ENCODE measurements around the gene AAK1. TPM values are rescaled to one million over a fixed set of nuclear protein-coding genes. Genes with fewer than 3 reads are reported as not detected.
A peak's percentile ranks its signal among the peaks of the same experiment; 100 is the strongest.

The AAK1 gene
- total and polyA plus RNA-seq, 2 of the 13 experiments (the other 11 are each of a cell fraction or from before 2014, with no cell fraction given) = 9.8 to 10.3 TPM

DNA sequence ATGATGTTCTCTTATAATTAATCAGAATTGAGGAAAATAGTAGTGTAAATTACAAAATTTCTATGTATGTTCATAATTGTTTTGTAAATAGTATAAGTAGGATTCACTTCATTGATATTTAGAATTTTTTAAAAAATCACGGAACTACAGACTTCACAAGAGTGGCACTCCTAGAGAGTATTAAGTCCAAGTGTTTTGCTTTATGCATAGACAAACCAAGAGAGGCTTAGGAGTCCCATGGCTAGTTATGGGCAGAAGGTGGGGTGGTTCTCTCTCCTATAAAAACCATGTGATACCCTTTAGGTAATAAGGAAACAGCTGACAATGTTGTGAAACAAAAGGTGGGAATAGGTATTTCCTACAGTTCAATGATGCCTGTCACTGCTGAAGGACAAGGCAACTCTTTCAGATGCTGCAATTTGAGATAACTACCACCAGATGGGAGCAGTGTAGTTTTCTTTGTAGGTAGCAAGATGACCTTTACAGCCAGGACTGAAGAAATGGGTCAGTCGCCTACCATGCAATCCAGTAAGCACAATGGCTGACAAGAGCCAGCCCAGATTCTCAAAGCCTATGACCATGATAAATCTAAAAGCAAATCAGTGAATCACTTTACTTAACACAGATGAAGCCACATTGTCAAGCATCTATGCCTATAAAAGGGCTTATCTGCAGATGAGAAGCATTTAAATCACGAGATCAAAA lies 83.9 kb downstream of the AAK1 start (continued):
- TF ChIP-seq ZBTB33 (CRISPR knock-in tag; IDR thresholded peaks at IDR 0.05) = peak; percentile 61; the same call in 1 of the 2 replicates
- TF ChIP-seq CEBPG (CRISPR knock-in tag; IDR thresholded peaks at IDR 0.05) = peak; percentile 71; the same call in 1 of the 2 replicates
- TF ChIP-seq ERF (CRISPR knock-in tag; IDR thresholded peaks at IDR 0.05) = peak; percentile 42; the same call in 1 of the 2 replicates
- no peak for TF ChIP-seq ZNF337 (CRISPR knock-in tag; IDR thresholded peaks at IDR 0.05; ENCODE audit: borderline replicate concordance, low read depth)
- TF ChIP-seq ZZZ3 (CRISPR knock-in tag; IDR thresholded peaks at IDR 0.05; ENCODE audit: borderline replicate concordance) = no peak
- TF ChIP-seq ZNF24 (IDR thresholded peaks at IDR 0.05) = 0 out of 2 replicates have a peak, but pooled peaks have one; percentile 44
- TF ChIP-seq SMAD3 (CRISPR knock-in tag; IDR thresholded peaks at IDR 0.05) = 0 out of 2 replicates have a peak, but pooled peaks have one; percentile 76
- peak; percentile 77; the same call in 1 of the 2 replicates for TF ChIP-seq PPARG (CRISPR knock-in tag; conservative IDR thresholded peaks at IDR 0.05)
- TF ChIP-seq ZNF598 (CRISPR knock-in tag; IDR thresholded peaks at IDR 0.05; ENCODE audit: borderline replicate concordance) = no peak
- 0 out of 2 replicates have a peak, but pooled peaks have one; percentile 30 for TF ChIP-seq ATF2 (CRISPR knock-in tag; IDR thresholded peaks at IDR 0.05)
- TF ChIP-seq KDM2A (CRISPR knock-in tag; IDR thresholded peaks at IDR 0.05; ENCODE audit: borderline replicate concordance, low read depth) = no peak
- TF ChIP-seq, protein P1, sequence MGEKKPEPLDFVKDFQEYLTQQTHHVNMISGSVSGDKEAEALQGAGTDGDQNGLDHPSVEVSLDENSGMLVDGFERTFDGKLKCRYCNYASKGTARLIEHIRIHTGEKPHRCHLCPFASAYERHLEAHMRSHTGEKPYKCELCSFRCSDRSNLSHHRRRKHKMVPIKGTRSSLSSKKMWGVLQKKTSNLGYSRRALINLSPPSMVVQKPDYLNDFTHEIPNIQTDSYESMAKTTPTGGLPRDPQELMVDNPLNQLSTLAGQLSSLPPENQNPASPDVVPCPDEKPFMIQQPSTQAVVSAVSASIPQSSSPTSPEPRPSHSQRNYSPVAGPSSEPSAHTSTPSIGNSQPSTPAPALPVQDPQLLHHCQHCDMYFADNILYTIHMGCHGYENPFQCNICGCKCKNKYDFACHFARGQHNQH (CRISPR knock-in tag; IDR thresholded peaks at IDR 0.05) = peak; percentile 69
- no peak for TF ChIP-seq MAFK (conservative IDR thresholded peaks at IDR 0.05 in 1 of 2, IDR thresholded peaks at IDR 0.05 in 1 of 2; ENCODE audit: low read length in 2 of 2)
- peak; percentile 30 for TF ChIP-seq ASH2L (IDR thresholded peaks at IDR 0.05; ENCODE audit: insufficient read length, low read depth, low read length)
